Ascending aorta (tissue), 2 donors: ENCODE results near the gene GRAPL. TPM values are rescaled to one million over a fixed set of nuclear protein-coding genes. Genes with fewer than 3 reads are reported as not detected.
"Not testable (repeated sequence)": the region's sequence is repeated elsewhere in the genome, so short reads cannot be mapped to it uniquely, and the experiment has no call there.

Experiments used
- DNase-seq, 2 donors: peaks; one replicate each; pipeline ENCODE4 v3.0.0-alpha.2; 2019; ENCODE audit warnings: low spot score in 2 of 2
- H3K27ac ChIP-seq, 2 donors: fragments of 200-600 bp; sonication (generic); one replicate each; pipeline ENCODE4 v1.5.1; 2016 to 2017; ENCODE audit warnings: mild to moderate bottlenecking in 1 of 2
- H3K27me3 ChIP-seq: fragments of 200-600 bp; sonication (generic); one replicate; pipeline ENCODE4 v1.5.1; 2017
- H3K36me3 ChIP-seq, 2 donors: fragments of 200-600 bp; sonication (generic); one replicate each; pipeline ENCODE4 v1.5.1; 2016
- H3K4me1 ChIP-seq, 2 donors: fragments of 200-600 bp; sonication (generic); one replicate each; pipeline ENCODE4 v1.5.1; 2016 to 2017; ENCODE audit warnings: mild to moderate bottlenecking in 1 of 2
- H3K4me3 ChIP-seq, 2 donors: fragments of 200-600 bp; sonication (generic); one replicate each; pipeline ENCODE4 v1.5.1; 2016 to 2017; ENCODE audit warnings: mild to moderate bottlenecking in 1 of 2
- H3K9me3 ChIP-seq, 2 donors: fragments of 200-600 bp; sonication (generic); one replicate each; pipeline ENCODE4 v1.5.1; 2016
- intact Hi-C: fragments of 100-400 bp; cut with DNase I; formaldehyde crosslinking; loops from one replicate; pipeline ENCODE4 v1.15.1; 2023
- total RNA-seq: library from RNA; depleted of rRNA; stranded (reverse); fragments of >200 nt; gene quantifications from one replicate; pipeline ENCODE4 v1.1.0, GENCODE V29; 2016

GRAPL gene
- total RNA-seq = not detected

DNA sequence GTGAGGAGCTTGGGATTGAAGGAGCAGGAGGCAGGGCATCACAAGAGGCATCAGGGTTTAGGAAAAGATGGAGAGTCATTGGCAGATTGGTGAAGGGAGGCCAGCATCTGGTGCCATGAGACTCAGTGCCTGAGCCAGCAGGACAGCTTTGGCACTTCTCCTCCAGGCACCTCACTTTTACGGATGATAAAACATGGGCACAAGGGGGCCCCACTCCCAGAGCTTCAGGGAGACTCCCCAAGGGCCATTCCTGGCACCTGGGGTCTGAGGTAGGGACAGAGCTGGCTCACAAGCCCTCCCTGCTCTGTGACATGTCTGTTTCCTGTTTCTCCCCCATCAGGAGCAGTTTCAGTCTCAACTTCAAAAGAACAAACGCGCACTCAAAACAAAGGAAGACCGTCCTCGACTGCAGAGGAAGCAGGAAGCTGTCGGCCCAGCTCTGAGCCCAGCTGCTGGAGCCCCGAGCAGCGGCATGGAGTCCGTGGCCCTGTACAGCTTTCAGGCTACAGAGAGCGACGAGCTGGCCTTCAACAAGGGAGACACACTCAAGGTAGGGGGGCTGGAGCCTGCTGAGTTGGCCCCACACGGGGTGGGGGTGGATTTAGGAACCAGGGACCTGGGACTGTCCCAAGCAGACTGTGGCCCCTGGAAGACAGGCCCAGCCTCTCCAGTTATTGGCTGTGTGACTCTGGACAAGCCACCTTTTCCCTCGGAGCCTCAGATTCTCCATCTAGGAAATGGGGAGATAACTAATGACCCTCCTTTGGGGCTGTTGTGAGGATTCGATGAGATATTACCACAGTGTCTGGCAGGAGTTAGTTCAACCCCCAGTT lies at the start of gene GRAPL:
Gene GRAPL, plus strand, starts transcription at position 442 of the 833 bp plus-strand sequence. Its CDS starts 31 bp downstream, at position 473.
- H3K36me3 ChIP-seq, H3K27me3 ChIP-seq, intact Hi-C loops, H3K9me3 ChIP-seq, H3K4me1 ChIP-seq, H3K27ac ChIP-seq, H3K4me3 ChIP-seq, DNase-seq: not testable (repeated sequence)

DNA sequence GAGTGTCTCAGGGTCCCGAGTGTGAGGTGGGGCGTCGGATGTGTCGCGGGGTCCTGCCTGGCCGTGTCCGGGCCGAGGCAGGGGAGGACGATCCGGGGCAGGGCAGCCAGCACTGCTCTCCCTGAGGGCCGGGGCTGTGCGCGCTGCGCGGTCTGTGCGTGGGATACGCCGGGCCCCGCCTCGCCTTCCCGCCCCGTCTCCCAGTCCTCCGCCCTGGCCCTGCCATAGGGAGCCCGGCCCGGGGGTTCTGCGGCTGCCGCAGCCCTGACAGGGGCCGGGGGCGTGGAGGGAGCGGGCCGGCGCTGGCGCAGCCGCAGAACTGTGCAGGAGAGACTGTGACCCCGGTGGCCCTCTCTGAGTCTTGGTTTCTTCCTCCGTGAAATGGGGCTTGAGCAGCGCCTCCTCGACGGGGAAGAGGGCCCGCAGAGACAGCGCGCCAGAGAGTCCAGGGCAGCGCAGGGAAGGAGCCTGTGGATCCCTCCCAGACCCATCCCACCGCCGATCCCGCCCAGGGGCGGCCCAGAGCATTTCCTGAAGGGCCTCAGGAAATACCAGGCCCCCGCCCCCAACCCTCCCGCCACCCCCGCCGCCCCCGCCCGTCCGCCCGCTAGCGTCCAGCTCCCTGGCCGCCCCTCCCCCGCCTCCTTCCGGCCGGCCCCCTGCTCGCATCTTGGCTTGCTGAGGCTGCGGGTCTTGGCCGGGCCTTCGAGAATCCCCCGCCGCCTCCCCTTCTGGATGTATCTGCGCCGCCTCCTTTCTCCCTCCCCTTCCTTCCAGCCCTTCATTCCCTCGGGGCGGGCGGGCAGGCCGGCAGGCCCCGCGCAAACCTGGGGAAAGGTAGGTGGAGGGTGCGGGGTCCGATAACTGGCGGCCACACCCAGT lies 38.3 kb upstream of the GRAPL start:
- H3K4me3 ChIP-seq, H3K4me1 ChIP-seq, H3K27me3 ChIP-seq, H3K9me3 ChIP-seq, intact Hi-C loops, H3K36me3 ChIP-seq, H3K27ac ChIP-seq: not testable (repeated sequence)
- peak in 1 of 2 donors; percentile 49 for DNase-seq

DNA sequence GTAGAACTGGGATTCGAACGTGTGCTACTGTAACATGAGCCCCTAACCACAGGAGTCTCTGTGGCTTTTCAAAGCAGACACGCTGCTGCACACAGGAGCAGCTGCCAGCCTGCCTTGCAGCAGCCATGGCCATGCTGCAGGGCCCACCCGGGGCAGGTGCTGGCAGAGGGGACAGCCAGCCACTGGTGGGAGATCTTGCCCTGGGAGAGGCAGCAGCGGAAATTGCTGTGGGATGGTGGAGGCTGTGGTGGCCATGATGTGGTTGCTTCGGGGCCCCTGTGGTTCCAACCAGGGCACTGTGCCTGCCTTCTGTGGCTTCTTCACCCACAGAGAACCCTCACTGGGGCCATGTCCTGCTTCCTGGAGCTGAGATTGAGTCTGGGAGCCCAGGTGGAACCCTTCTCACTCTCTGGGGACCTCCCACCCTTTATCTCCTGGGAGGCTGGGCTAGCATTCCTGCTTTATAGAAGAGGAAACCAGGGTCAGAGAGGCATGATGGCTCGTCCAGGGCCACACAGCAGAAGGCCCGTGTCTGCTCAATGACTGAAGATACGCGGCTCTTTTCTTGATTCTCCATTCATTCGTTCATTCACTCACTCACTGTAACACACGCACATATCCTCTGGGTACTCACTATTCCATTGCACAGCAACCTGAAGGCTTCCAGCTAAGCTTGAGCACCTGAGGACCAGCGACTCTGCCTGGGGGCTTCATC lies 37.2 kb upstream of the GRAPL start:
- H3K9me3 ChIP-seq, H3K36me3 ChIP-seq, DNase-seq, H3K27me3 ChIP-seq, H3K4me1 ChIP-seq, H3K27ac ChIP-seq, H3K4me3 ChIP-seq, intact Hi-C loops: not testable (repeated sequence)

DNA sequence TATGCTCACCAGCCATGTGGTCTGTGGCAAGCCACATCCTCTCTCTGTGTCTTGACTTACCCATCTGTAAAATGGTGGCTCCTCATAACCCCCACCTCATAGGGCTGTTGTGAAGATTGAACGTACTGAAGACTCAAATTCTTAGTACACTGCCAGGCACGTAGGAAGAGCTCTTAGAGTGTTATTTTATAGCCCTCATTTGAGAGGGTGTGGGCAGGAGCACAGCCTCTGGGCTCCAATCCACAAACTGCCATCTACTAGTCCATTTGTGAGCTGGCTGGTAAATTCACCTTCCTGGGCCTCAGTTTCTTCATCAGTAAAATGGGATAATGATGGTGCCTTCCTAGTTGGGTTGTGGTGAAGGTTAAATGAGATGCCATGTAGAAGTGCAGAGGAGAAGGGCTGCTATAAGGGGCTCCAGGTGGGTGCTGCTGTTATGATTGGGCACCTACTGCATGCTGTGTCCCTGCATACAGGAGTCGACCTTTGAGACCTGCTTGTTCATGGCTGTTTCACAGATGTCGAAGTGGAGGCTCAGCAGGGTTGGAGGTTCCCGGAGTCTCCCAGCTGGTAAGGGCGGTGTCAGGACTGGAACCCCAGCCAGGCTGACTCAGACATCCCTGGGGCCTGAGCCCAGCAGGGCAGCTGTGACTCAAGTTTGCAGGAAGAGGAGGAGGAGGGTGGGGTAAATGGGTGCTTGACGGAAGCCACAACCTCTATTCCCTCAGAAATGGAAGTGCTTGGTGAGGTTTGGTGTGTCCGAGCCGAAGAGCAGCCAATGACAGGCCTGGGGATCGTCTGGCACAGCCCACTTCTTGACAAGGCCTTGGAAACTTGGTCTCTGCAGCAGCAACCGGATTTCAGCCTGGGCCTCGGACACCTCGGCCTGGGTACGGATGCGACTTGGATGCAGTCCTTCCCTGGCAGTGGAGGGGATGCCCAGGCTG lies 34.4 kb upstream of the GRAPL start:
- DNase-seq = peak; percentile 16 to 77
- H3K9me3 ChIP-seq, H3K4me1 ChIP-seq, H3K36me3 ChIP-seq, H3K4me3 ChIP-seq, H3K27me3 ChIP-seq, intact Hi-C loops: not testable (repeated sequence)
- H3K27ac ChIP-seq = peak overlapping the region; percentile 64 to 86

DNA sequence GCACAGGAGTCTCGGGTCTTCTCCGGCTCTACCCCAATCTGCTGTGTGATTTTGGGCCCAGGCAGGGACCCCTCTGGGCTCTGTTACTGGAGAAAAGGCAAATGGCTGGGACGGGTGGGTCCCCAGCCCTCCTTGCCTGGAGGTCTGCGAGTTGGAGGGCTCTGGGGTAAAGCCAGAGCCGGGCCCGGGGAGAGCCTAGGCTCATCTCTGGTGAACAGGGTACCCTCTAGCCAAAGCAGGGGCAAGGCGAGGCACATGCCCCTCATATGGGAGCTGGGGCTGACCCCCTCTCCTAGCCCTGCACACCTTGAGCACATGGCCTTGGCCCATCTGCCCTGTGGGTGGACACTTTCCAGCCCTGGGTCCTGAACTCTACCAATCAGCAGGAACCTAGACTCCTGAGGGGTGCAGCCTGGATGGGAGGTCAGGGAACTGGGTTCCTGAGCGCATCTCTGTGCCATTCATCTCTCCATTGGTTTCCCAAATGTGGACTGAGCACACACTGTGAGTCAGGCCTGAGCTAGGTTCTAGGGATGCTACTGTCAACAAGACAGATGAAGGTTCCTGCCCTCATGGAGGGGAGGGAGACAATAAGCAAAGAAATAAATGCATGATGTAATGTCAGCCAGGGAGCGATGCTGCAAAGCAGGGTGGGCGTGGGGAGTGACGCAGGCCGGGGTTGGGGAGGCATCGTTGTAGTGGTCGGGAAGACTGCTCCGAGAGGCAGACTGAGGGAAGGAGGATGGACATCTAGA lies 33.5 kb upstream of the GRAPL start:
- H3K27me3 ChIP-seq, H3K4me3 ChIP-seq, intact Hi-C loops, H3K4me1 ChIP-seq, H3K36me3 ChIP-seq, H3K9me3 ChIP-seq: not testable (repeated sequence)
- peak overlapping the region; percentile 64 to 86 for H3K27ac ChIP-seq
- DNase-seq = peak; percentile 6 to 60

DNA sequence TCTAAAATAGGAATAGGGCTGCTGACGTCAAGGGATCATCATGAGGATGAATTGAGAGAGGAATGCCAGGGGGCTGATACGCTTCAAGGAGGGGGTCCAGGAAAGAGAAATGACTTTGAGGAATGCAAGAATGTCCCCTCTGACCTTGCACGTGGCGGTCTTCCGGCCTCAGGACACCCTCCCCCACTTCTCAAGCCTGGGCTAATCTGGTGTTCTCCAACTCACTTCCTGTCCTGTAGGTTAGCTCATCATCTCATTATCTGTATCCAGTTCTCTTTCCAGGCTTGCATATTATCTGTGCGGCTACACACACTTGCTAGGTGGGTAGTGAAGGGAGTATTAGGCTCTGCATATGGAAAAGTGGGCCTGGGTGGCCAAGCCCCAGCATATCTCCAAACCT lies 18.9 kb upstream of the GRAPL start:
- H3K27ac ChIP-seq, DNase-seq, H3K9me3 ChIP-seq, H3K27me3 ChIP-seq, intact Hi-C loops, H3K4me3 ChIP-seq, H3K4me1 ChIP-seq, H3K36me3 ChIP-seq: not testable (repeated sequence)

DNA sequence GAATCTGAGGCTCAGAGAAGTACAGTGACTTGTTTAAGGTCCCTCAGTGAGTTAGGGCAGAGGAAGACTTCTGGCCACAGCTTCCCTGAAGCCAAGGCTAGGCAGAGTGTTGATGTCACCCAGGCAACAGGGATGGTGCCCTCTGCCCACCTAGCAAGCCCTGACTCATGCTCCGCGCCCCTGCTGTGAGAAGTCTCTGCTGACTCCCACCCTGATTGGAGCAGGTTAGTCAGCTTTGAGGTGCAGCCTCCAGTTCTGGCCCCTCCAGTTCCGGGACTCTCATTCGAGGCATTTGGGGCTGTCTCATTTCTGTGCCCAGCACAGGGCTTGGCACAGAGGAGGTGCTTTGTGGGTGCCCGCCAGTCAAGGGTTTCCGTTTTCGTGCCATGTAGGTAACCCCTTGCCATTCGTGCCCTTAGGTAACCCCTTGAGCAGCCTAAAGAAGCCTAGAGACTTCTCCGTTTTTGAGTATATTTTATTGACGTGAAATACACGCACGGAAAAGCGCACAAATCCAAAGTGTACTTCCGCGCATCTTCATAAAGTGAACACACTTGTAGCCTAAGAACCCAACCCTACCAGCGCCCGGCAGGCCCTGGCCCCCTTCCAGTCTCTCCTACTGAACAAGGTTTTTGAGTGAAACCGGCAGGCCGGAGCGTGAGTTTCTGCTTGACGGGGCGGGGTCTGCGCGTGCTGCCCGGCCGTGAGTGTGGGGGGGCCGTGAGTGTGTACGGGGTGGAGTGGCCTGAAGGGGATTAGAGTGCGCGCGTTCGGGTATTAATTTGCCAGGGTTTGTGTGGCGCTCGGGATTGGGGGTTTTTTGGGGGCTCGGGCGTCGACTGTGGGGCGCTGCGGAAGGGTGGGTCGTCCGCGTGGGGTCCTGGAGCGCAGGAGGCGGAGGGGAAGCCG lies 16.9 kb upstream of the GRAPL start:
- H3K36me3 ChIP-seq, H3K9me3 ChIP-seq, H3K4me1 ChIP-seq, H3K27me3 ChIP-seq, intact Hi-C loops, DNase-seq: not testable (repeated sequence)
- Histone ChIP-seq H3K27ac (peak overlapping the region; percentile 82 to 83), H3K4me3 (peak overlapping the region in 1 of 2 donors; percentile 62)
